GM12892 (cell line): ENCODE data around the gene MXRA7.

ENCODE experiments used
- POLR2A ChIP-seq: IDR thresholded peaks from 2 replicates; pipeline ENCODE4 v1.6.1; 2011; ENCODE audit warnings: low read depth, low read length, control low read depth
- POLR2AphosphoS5 ChIP-seq: IDR thresholded peaks from 2 replicates; pipeline ENCODE4 v1.6.1; 2011; ENCODE audit warnings: low read depth, low read length, control low read depth
- TAF1 ChIP-seq: IDR thresholded peaks from 2 replicates; pipeline ENCODE4 v1.6.1; 2011; ENCODE audit warnings: low read depth, mild to moderate bottlenecking, control low read depth, low read length, borderline replicate concordance

DNA sequence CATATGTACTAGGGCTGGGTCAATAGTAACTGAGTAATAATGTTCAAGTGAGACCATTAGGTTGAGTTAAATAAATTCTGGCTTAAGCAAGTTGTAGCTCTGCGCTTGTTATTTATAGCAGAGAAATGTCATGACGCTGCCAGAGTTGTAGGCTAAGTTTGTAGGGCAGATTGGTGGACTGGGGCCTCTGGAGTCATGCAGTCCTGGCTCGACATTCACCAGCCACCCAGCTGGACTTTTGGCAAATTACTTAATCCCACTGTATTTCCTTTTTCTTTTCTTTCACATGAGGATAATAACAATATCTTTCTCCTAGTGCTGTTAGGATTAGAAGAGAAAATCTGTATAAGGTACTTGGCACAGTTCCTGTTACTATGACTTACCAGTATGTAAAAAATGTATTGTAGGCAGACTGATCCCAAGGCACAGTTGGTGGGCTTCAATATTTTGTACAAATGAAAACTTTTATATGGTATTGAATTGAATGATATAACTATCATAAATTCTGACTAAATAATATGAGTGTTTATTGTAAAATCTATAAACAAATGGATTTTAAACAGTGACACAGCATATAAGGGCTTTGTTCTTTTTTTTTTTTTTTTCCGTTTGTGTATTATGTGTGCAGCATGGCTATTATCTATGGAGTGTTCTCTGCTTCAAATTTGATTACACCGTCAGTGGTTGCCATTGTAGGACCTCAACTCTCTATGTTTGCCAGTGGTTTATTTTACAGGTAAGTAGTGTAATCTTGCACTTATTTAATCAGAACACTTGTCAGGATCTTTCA is 29.8 kb upstream of the MXRA7 start:
- TF ChIP-seq POLR2AphosphoS5 (no peak), TAF1 (no peak), POLR2A (no peak)
